Thyroid gland (tissue), 4 donors: ENCODE results near the gene FAM237B. TPM values are rescaled to one million over a fixed set of nuclear protein-coding genes. Genes with fewer than 3 reads are reported as not detected.

Source experiments
- DNase-seq, 2 donors: peaks; one replicate each; pipeline ENCODE4 v3.0.0-alpha.2; 2019
- H3K27ac ChIP-seq, 3 donors: fragments of 200-600 bp; sonication (generic); 1 replicate in 2 of 3; 2 replicates in 1 of 3; pipeline ENCODE4 v1.5.1; 2016 to 2019; ENCODE audit warnings: mild to moderate bottlenecking in 1 of 3, moderate library complexity in 1 of 3
- H3K27me3 ChIP-seq: fragments of 200-600 bp; sonication (generic); one replicate; pipeline ENCODE4 v1.5.1; 2019
- H3K36me3 ChIP-seq, 2 donors: fragments of 200-600 bp; sonication (generic); one replicate each; pipeline ENCODE4 v1.5.1; 2016 to 2019
- H3K4me1 ChIP-seq, 2 donors: fragments of 200-600 bp; sonication (generic); one replicate each; pipeline ENCODE4 v1.5.1; 2017 to 2019
- H3K4me3 ChIP-seq, 3 donors: fragments of 200-600 bp; sonication (generic); replicated peaks in 1 of 3; 1 replicate in 2 of 3; 2 replicates in 1 of 3; pipeline ENCODE4 v1.5.1; 2016; ENCODE audit warnings: mild to moderate bottlenecking in 1 of 3
- H3K9me3 ChIP-seq: fragments of 200-600 bp; sonication (generic); one replicate; pipeline ENCODE4 v1.5.1; 2017
- CTCF ChIP-seq, 6 experiments: fragments of 200-600 bp in 3 of 6; fragments of 450-650 bp in 3 of 6; sonication (generic) in 3 of 6; IDR thresholded peaks; one replicate each; pipeline ENCODE4 v1.5.1; 2016 to 2019; ENCODE audit warnings: antibody characterized with exemption in 6 of 6, mild to moderate bottlenecking in 2 of 6, inconsistent platforms in 1 of 6, moderate library complexity in 1 of 6
- POLR2A ChIP-seq, 2 donors: fragments of 450-650 bp; IDR thresholded peaks; one replicate each; pipeline ENCODE4 v1.6.1; 2017; ENCODE audit warnings: antibody characterized with exemption in 2 of 2, mild to moderate bottlenecking in 2 of 2, moderate library complexity in 1 of 2
- WGBS, 2 donors: methylation state at CpG; one replicate each; pipeline ENCODE4 v1.1.5; 2017; 5-methylcytosine and 5-hydroxymethylcytosine counted together
- intact Hi-C: fragments of 100-400 bp; cut with DNase I; formaldehyde crosslinking; loops from one replicate; pipeline ENCODE4 v1.15.1; 2023
- total RNA-seq, 4 donors: library from RNA; depleted of rRNA; stranded (reverse); fragments of >200 nt; gene quantifications; one replicate each; pipeline ENCODE4 v1.2.3, GENCODE V29; 2016

The FAM237B gene
- total RNA-seq, 4 donors from 2014 or later, result not detected

- intact Hi-C loops, result no loop called here
- 72 to 81% methylated on average over 4 of the region's 4 CpGs for WGBS, 2 donors
These were observed 7.2 kb downstream of the FAM237B start for GRCh38 chr7:90313907-90314306.

GRCh38 chr7:90312745-90313144 lies 8.4 kb downstream of the FAM237B start:
- no peak overlapping the region for H3K27ac ChIP-seq
- TF ChIP-seq CTCF (IDR thresholded peaks at IDR 0.05) (no peak), POLR2A (IDR thresholded peaks at IDR 0.05) (no peak)
- H3K9me3 ChIP-seq, result no peaks in the 10 kb centered on the region
- no peaks in the 10 kb centered on the region for H3K27me3 ChIP-seq
- WGBS, 2 donors, result 87 to 88% methylated on average over 2 of the region's 2 CpGs
- DNase-seq, result no peak
- H3K4me3 ChIP-seq, result no peak overlapping the region
- H3K4me1 ChIP-seq, result no peaks in the 10 kb centered on the region
- peaks cover 0 to 5% of the 10 kb centered on the region in 2 donors for H3K36me3 ChIP-seq
- intact Hi-C loops, result no loop called here

More at GRCh38 chr7:90313907-90314306, 7.2 kb downstream of the FAM237B start:
- Histone ChIP-seq H3K27ac (no peak overlapping the region), H3K27me3 (no peaks in the 10 kb centered on the region), H3K9me3 (no peaks in the 10 kb centered on the region), H3K4me1 (no peaks in the 10 kb centered on the region), H3K36me3 (no peaks in the 10 kb centered on the region), H3K4me3 (no peak overlapping the region)
- no peak for TF ChIP-seq CTCF (IDR thresholded peaks at IDR 0.05)
- no peak for TF ChIP-seq POLR2A (IDR thresholded peaks at IDR 0.05)
- DNase-seq, result no peak

- Histone ChIP-seq H3K9me3 (no peaks in the 10 kb centered on the region), H3K4me1 (no peaks in the 10 kb centered on the region), H3K27ac (no peak overlapping the region), H3K27me3 (no peaks in the 10 kb centered on the region), H3K4me3 (no peak overlapping the region), H3K36me3 (peaks cover 0 to 7% of the 10 kb centered on the region in 2 donors)
- intact Hi-C loops, result no loop called here
- DNase-seq, result no peak
- no peak for TF ChIP-seq CTCF (IDR thresholded peaks at IDR 0.05)
- TF ChIP-seq POLR2A (IDR thresholded peaks at IDR 0.05), result no peak
These were observed 9.9 kb downstream of the FAM237B start for GRCh38 chr7:90311175-90311574.

- intact Hi-C loops, result no loop called here
- TF ChIP-seq CTCF (IDR thresholded peaks at IDR 0.05), result no peak
- H3K9me3 ChIP-seq, result no peaks in the 10 kb centered on the region
- H3K27ac ChIP-seq, result no peak overlapping the region
- no peak overlapping the region for H3K4me3 ChIP-seq
- H3K36me3 ChIP-seq, result peaks cover 0 to 7% of the 10 kb centered on the region in 2 donors
- H3K4me1 ChIP-seq, result no peaks in the 10 kb centered on the region
- no peaks in the 10 kb centered on the region for H3K27me3 ChIP-seq
- no peak for DNase-seq
- 85% methylated on average over 5 of the region's 5 CpGs for WGBS, 2 donors
These were observed 11.2 kb downstream of the FAM237B start for GRCh38 chr7:90309872-90310271.

GRCh38 chr7:90303241-90303640 lies 17.9 kb downstream of the FAM237B start:
- intact Hi-C loops, result no loop called here
- Histone ChIP-seq H3K4me3 (no peak overlapping the region), H3K4me1 (no peaks in the 10 kb centered on the region), H3K36me3 (peaks cover 0 to 7% of the 10 kb centered on the region in 2 donors), H3K27me3 (no peaks in the 10 kb centered on the region), H3K9me3 (no peaks in the 10 kb centered on the region), H3K27ac (no peak overlapping the region)
- DNase-seq, result no peak
- 94 to 97% methylated on average over 1 of the region's 1 CpG for WGBS, 2 donors
- no peak for TF ChIP-seq POLR2A (IDR thresholded peaks at IDR 0.05)
